Midbrain (tissue), 1 donor: ENCODE data around the gene HOXA11.

Experiments
- DNase-seq: peaks from one replicate; lab custom pipeline; 2025; lab: John Stamatoyannopoulos, UW

The HOXA11 gene

DNA sequence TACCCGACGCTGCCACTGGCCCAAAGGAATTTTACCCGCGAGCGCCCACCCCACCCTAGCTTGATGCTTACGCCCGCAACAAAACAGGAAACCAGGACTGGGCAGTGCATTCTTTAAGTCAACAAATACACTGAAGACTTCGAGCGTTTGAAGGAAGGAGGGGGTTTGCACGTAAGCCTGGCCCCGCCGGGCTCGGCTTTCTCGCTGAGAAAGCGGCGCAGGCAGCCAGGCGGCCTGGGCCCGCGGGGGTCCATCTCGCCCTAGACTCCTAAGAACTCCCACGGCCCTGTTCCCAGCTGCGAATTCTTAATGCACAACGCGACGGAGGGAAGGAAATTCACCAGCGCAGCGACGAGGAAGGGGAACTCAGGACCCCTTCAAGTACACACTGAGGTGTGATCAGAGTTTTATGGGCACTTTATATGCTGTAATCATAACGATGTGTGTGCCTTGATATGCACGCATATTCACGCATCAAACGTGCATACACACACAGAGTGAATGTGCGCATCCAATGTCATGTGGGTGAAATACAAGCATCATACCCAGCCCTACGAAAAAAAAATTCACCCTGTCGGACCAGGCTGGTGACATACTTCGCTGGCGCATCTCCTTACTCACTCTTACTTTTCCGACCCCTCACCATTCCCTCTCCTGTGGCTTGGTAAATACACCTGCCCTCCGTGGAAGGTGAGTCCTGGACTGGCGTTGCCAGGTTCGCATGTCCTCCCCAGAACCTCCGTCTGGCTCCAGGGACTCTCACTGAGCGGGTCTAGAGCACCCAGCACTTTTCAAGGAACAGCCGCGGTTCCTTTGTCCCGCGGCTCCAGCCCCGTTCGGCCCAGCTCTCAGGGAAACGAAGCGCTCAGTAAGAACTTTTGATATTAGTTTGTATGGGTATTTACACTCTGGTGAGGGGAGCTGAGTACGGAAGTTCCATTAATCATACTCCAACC, 20.6 kb upstream of the HOXA11 start:
- no peak for DNase-seq

DNA sequence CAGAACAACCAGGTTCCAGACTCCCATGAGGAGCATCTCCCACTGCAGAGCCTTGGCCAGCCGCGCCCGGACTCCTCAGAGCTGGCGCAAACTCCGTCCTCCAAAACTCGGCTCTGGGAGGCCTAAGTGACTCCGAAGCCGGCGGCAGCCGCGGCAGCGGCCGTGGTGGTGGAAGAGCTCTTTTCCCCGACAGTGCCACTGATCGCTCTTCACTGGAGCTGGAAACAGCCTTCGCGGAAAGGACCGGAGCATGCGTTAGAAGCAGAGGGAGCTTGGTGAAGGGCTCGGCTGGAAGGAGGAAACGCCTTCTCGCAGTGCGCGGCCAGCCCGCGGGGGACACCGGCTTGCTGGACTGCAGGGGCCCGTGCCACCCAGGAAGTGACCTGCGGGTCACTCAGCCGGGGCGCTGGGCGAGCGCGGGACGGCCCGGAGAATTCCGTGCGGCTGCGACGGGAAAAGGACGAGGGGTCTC, 19.9 kb upstream of the HOXA11 start:
- DNase-seq = no peak

DNA sequence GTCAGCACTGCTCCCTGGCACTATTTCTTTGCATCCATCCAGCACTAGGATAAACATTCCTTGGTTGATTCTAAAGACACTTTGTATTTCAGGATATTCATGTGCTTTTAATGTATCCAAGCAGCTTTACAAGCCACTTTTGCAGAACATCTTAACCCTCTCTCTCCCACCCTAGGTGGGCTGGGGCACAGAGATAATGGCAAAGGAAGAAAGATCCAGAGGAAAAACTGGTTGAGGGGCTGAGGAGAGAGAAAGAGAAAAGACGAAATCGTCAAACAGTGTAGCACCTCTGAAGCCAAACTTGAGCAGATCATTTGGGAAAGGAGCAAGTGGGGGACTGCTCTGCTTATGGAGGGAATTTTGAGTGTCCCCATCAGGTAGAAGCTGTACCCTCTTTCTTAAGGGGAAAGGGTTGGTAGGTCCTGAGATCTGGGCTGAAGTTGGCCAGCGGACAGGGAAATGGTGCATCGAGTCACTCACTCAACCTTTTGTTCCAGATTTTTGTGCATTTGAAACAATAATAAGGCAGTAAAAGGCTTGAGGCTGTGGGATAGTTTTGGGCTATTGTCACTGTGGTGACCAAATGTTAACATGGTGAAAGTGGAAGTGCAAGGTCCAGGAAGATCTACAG, 19.0 kb upstream of the HOXA11 start:
- no peak for DNase-seq

DNA sequence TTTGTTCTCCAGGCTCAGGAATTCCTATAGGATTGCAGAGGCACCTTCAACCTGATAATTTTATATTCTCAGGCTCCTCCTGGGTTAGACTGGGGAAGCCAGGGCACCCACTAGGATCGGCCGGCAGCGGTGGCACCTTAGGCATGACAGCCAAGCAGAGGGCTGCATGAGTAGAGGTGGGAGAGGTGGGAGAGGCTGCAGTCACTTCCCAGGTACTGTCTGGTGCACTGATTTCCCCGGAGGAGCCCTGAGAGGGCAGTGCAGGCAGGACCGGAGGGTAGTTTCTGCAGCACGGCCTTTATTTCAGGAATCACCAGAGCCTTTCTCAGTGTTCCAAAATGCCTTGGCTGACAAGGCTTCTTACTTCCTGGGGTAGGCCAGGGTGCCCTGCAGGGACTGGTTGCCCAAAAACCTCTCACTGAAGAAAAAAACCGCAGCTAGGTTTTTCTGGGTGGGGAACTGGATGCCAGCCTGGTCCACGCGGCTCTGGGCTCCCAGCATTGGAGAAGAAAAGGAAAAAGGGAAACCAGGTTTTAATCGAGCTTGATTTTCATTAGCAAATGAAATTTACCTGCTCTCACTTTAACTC, 18.4 kb upstream of the HOXA11 start:
- no peak for DNase-seq

DNA sequence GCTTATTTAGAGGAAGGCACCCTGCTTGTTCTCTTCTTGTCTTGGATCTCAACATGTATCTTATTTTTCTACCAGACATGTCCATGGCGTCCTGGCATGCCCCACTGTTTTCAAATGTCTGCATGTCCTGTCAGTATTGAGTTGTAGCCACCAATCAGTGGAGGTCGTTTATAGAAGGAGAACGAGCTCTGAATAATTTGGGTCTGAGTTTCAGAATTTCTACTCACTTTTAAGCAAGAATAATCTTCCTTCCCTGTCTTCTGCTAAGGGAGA, 17.8 kb upstream of the HOXA11 start:
- no peak for DNase-seq

DNA sequence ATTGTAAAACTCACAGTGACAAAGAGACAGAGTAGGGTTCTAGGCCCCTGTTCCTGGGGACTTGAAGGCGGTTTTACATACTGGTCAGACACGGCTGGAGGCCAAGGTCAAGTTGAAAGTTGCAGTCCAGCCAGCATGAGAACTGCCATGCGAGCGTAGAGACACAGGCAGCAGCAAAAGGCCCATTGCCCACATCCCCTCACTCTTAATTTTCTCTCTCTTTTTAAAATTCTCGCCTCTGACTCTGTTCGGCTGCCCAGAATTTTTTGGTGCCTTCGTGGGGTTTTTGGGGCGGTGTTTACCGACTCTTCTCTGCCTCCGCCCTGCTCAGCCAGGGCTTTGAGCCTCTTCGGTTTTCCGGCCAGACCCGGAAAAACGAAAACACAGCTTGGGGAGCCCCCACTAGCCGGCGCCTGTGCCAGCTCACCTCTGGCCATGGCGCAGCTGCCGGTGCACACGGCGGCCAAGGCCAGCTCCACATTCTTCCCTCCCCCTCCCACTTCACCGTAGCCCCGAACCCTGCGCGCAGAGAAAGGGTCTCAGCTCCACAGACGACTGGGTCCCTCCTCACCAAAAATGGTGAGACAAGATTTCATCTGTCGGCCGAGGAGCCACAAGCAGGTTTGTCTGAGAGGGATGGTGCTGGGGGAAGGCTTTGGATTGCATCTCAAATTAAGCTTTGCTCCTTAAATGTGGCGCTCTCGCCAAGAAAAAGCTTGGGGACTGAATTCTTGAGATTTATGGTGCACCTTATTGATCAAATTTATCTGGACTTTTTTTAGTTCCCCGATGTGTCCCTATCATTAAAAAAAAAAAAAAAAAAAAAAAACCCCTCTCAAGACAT, 17.2 kb upstream of the HOXA11 start:
- DNase-seq = no peak

DNA sequence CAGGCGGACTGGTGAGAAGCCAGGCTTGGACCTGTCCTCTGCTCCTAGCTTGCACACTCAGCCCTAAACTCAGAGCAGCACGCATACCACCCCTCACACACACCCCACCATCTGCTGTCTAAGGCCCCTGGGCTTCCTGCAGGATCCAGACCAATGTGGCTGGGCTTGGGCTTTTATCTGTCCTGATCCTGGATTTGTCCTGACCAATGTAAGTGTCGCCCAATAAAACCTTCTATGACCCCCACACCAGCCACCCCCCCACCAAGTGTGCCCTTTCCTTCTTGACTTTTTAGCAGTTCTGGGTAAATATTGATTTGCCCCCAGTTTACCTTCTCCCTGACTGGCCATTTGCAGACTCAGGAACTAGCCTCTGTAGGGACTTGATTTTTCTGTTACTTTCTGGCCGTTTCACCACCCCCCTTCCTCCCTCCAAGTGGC, 16.6 kb upstream of the HOXA11 start:
- no peak for DNase-seq

DNA sequence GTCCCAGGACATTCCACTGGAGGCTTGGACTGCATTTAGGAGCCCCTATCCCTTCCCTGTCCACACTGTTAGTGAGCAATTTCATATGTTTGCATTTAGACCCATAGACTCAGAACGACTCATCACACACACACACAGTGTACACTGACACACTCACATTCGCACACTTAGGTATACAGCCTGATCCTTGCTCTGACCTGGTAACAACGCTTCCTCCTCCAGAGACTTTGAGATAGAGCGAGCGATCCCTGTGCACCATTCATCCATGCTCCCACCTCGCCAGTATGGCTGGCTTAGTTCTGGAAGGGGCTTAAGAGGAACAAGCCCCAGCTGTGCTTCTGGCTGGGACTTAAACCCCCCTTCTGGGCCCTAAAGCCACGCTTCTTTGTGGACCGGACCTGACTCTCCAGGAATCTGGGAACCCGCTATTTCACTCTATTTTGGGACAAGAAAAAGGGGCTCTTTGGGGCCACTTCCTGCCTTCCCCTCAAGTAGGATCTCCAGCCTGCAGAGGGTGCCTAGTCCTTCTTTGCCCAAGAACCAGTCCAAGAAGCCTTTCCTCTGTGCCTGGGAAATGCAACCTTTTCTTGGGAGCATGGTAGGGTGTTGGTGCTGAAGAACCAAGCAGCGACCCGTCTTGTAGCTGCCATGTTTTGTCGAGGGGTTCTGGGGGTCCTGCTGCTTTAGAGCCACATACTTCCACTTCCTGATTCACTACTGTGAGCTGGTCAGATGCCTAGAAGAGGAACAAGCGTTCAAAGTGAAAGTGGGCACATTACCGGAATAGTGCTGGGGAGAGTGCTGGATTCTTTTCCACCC, 15.9 kb upstream of the HOXA11 start:
- DNase-seq = peak; percentile 2

DNA sequence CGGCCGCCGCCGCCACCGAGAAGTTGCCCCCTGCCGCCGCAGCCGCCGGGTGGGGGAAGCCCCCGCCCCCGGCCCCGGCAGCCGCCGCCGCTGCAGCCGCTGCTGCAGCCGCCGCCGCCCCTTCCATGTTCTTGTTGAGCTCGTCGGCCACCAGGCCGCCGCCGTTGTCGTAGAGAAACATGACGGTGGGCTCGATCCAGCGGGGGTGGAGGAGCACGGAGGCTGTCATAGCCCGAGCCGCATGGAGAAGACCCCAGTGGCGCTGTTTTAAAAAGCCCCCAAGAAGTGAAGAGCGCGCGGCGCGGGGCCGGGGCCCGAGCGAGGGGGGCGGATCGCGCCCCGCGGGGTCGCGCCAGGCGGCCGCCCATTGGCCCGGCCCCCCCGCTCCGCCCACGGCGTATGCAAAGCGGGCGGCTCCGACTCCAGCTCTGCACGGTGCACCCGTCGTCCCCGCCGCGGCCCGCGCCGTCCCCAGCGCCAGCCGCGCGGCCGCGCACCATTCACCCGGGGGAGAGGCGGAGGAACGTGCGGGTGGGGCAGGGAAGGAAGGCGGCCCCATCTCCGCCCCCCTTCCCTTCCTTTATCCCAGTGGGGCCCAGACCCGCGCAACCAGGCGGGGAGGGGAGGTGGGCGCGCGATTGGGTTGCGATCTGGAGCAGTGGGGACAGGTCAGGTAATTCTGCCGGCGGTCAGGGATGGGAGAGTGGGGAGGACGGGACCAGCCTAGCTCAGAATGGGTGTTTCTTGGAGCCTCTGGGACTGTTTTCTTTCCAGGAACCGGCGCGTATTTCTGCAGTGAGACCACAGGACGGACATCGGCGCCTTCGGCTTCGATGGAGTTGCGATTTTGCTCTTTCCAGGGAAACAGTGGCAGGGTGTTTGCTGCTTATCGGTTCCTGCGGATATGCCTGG, 15.1 kb upstream of the HOXA11 start, which contains the start of gene HOXA13:
Gene HOXA13 (minus strand): TSS at position 243 of the 912 bp plus-strand sequence. CDS start 14 bp downstream, at position 229.
- no peak for DNase-seq

DNA sequence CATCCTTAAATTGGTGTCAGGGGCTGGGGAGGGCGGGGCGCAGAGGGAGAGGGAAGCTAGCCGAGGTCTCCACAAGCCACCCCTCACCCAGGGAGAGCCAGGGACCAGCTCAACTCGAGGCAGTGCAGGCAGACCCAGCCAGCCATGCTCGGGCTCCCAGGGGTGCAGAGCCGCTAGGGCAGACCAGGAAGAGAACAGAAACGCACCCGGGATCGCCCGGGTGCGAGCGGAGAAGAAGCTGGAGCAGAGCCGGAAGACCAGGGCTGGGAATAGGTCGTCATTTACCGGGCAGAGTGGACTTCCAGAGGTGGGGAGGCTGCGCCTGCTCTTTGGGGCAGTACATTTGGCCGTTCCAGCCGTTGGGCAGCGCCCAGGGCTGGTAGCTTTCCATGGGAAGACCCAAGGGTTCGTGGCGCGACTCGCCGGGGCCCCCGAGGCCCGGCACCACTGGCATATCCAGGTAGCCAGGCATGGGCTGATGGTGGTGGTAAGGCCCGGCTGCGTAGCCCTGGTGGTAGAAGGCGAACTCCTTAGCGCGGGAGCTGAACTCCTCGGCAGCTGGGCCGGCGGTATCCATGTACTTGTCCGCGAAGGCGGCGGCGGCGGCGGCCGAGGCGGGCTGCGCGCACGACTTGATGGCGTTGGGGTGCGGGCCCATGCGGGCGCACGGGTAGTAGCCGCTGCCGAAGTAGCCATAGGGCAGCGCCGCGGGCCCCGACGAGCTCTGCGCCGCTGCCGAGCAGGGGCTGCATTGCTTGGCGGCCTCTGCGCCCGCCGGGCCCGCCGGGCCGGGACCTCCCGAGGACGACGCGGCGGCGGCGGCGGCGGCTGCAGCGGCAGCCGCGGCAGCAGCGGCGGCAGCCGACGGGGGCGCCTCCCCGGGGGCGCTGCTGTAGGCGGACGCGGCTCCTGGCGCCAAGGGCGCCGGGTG, 14.1 kb upstream of the HOXA11 start:
- DNase-seq = no peak

DNA sequence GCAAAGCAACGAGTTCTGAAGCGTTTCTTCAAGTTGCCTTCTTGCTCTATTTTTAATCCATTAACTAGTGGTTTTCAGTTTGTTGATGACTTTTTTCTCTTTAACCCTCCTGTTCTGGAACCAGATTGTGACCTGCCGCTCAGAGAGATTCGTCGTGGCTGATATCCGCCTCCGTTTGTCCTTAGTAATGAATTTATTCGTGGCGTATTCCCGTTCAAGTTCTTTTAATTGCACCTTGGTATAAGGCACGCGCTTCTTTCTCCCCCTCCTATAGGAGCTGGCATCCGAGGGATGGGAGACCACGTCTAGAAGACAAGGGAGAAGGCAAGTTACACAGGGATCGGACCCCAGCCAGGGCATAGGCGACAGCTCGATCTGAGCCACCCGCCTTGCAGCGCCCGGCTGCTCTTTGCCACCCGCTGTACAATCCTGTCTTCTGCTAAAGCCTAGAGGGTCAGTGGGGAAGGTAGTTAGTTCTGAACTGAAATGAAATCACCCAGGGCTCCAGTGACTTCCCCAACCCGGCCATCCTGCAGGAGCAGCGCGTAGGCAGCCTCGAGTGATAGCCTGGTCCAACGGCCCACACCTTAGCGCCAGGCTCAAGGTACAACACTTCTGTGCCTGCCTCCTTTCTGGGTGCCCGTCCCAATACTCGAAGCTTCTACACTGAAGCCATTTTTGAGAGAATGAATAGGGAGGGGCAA, 13.3 kb upstream of the HOXA11 start:
- DNase-seq = no peak

DNA sequence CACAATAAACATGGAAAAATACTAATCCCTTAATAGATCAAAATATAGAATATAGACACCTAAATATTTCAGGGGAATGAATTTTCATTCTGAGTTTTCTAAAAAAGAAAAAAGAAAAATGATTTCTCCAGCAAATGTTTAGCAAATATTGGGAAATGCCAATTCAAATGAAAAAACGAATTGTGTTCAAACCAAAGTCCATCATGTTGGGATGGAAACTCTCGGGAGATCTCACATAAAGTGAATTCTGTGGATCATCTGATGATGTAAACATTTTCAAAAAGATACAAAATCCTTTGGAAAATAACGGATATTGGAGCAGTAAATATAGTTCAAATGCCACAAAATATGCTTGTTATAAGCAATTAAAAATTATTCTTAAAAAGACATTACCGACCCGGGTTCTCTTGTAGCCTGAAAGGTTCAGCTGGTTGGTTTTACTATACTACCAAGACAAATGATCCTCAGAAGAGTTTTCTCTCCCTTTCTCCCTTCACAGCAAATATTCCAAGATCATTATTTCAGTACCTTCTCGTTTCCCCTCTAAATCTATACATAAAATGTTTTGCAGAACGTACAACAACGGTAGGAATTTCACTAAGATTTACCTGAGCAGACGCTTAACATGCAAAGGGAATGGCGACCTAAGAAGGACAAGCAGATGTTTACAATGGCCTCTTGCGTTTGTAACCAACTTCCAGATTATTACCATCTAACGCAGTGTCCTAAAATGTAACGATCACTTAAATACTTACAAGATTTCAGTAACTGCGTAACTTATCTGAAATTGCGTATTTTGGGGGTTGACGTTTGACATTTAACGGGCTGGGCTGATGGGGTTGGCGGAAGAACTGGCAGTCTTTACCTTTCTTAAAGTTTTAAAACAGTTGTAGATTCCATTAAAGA, 12.4 kb upstream of the HOXA11 start:
- no peak for DNase-seq

DNA sequence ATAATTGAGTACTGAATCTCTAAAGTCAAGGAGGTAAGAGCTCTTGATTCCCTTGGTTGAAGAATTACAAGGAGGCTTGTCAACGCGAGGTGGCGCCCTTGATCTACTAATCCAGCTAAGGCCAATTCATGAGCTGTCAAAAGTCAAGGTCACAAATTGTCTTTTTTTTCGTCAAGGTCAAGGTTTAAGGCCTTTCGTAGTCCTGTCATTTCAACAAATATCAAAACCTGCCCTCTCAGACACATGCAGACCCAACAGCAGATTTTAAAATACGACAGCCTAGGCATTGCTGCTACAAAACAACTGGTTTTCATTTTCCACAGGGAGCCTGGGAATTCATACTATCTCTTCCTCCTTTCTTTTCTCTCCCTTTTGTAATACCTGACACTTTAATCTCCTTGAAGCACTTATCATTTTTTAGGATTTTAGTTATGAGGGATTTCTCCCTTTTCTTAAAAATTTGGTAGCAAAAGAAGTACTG, 11.3 kb upstream of the HOXA11 start:
- DNase-seq = peak; percentile 81

DNA sequence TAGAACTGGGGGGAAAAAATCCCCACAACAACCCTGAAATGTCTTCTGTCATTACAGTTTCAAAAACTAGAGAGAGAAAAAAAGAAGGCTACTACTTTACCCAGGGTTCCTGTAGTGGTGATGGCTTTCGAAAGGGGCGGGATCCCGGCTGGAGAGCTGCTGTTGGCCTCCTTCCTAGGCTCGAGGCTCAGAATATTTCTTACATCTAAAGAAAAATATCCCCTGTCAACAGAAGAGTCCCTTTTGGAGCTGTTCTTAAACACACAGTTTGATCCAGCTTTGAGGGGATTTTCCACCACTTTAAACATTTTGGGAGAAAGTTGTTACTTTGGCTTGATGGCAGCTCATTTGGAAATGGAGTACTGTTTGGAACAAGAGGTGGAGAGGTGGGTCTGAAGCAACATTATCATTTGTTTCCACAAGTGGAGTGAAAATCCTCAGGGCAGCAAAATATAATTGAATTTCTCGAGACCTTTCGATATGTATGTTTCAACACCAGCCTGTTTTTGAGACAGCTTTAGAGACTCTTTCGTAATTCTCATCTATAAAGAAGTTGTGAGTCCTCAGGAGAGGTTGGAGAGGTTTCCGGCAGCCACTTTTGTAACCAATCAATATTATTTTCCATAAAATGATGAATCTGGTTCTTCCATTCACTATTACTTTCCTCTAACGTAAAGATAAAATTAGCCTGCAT, 9.8 kb upstream of the HOXA11 start:
- no peak for DNase-seq

DNA sequence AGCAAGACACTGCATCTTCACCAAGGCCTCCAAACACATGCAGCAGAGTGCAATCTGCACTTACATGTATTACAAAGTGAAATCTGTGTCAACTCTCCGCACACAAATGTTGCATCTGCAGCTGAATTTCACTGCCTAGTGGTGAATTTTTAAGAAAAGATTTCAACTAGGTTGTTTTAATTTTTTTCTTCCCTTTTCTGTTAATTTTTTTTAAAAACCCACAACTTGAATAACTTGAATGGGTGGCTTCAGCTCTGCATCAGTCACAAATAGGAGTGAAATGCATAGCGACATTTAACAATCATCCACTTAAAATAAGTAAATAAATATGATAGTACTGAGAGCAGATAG, 8.9 kb upstream of the HOXA11 start:
- no peak for DNase-seq

DNA sequence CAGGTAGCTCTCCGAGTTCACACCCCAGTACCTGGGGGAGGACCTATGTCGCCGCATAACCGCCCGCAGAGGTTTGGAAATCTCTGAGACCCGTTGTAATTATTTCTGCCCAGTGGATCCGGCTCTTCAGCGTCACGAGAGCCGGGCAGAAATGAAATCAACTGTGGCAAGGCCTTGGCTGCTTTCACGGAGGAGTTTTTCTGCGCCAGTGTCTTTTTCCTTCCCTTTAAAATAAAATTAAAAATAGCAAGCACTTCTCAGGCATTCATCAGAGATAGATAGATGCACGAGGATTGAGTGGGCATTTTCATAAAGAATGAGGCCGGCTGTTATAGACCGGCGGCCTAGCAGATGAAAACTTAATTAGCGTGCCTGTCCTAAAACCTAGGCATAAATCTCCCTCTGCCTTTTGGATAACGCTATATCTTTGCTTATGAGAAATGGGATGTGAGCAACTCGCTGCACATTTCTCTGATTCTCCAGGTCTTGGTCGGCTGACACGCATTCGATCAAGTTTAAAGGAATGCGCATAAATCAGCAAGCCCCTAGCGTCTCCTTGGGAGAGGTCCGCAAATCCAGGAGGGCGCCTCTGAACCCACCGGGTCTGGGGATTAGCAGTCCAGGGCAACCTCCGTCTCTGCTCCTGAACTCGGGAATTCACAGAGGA, 8.4 kb upstream of the HOXA11 start:
- no peak for DNase-seq
